HG03571 (cell line): Measurements from ENCODE around the gene PRAMEF5.
"Not testable (repeated sequence)": the region's sequence is repeated elsewhere in the genome, so short reads cannot be mapped to it uniquely, and the experiment has no call there.

Experiments
- ATAC-seq: cut with Tn5 transposase; IDR thresholded peaks from one replicate; pipeline ENCODE4 v1.9.1; 2021; ENCODE audit not compliant: unreplicated experiment

PRAMEF5 gene

DNA sequence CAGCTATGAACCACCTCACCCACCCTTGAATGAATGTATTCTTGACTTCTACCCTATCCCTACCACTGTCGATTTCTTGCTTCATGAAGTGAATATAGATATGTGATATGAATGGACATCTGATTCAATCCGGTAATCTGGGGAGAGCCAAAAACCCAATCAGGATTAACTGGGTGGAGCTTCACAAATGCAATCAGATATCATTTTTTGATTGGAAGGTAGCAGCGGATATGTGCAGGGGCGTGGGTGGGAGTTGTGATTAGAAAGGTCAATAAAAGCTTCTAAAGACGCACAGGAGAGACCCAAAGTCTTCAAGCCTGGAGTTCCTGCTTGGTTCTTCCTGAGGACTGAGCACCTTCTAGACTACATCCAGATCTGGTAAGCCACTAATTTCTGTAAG is at the start of gene PRAMEF5:
Gene PRAMEF5 (plus strand): TSS at position 301 of the 400 bp plus-strand sequence. CDS start 5,071 bp downstream, outside the sequence.
- not testable (repeated sequence) for ATAC-seq

DNA sequence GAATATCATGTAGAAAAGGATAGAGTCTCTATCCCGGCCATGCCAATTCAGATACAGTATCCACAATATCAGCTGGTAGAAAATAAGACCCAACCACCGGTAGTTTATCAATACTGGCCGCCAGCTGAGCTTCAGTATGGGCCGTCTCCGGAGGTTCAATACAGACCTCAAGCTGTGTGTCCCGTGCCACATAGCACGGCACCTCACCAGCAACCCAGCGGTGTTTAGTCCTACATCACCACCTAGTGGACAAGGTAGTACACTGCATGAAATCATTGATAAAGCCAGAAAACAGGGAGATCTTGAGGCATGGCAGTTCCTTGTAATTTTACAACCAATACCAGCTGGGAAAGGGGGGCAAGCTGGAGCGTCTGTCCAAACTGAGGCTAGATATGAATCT is 45.3 kb upstream of the PRAMEF5 start:
- not testable (repeated sequence) for ATAC-seq

DNA sequence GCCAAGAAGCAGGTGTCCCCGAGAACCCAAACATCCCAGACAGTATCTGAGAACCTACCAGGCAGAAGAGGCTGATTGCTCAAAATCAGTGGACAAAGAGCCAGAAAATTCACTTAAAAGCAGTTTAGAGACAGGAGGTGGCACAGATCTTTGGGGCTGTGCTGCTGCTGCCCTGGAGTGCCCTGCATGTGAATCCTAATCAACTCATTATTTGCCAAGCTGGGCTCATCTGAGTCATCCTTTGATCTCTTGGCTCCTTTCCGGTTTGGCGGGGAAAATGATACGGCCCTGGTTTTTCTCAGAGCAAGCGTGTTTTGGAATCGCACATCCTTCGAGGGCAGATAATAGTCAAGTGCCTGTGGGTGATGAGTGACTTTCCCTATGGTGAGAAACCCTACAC is 37.4 kb upstream of the PRAMEF5 start:
- ATAC-seq, result not testable (repeated sequence)

DNA sequence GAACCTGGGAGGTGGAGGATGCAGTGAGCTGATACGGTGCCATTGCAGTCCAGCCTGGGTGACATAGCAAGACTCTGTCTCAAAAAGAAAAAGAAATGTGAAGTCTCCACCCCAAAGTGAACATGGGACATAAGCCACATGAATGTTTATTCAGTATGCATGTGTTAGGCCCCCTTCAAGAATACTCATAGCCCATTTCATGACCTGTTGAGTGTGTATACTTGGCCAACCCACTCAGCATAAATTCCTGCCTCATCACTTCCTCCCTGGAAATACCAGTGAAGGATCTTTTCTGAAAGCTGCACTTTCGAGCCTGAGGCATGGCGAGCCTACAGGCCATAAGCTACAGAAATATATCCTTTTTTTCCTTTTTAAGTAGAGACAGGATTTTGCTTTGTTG is 34.8 kb upstream of the PRAMEF5 start:
- not testable (repeated sequence) for ATAC-seq

DNA sequence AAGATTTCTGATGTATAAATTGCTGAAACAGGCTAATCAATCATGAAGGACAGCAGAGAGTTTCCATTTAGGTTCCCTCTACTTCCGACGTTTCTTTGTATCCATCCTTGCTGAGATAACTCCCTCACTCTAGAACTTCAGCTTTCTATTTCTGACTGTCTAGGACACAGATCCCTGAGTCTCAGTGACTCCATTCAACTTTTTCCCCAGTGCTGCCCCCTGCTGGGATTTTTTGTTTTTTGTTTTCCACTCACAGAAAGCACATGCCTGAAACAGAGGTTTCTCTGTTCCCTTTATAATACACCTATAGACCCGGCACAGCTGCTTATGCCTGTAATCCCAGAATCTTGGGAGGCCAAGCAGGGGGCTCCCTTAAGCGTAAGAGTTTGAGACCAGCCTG is 31.2 kb upstream of the PRAMEF5 start:
- not testable (repeated sequence) for ATAC-seq

DNA sequence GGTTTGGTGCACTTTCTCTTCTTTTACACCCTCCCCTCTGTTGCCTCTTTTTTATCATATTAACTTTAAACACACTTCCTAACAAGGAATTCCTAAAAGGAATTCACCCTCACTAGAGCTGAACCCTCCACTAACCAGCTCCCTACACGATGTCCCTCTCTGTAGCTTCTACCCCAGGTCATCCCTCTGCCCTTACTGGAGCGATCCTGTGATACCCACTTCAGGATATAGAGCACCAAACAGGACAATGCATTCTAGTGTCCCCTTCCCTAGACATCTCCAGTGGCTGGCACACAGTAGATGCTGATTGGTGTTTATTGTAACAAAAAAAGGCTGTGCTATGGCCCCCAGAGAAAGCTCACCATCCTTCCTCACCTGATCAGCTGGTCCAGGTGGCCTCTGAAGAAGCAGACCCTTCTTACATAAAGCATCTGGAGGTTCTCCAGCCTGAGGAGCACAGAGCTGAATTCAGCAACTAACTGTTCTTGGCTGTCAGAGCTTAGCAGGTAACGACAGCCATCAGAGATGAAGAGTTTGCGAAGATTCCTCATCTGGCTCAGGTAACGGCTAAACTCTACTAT is 29.4 kb upstream of the PRAMEF5 start:
- no peak for ATAC-seq

DNA sequence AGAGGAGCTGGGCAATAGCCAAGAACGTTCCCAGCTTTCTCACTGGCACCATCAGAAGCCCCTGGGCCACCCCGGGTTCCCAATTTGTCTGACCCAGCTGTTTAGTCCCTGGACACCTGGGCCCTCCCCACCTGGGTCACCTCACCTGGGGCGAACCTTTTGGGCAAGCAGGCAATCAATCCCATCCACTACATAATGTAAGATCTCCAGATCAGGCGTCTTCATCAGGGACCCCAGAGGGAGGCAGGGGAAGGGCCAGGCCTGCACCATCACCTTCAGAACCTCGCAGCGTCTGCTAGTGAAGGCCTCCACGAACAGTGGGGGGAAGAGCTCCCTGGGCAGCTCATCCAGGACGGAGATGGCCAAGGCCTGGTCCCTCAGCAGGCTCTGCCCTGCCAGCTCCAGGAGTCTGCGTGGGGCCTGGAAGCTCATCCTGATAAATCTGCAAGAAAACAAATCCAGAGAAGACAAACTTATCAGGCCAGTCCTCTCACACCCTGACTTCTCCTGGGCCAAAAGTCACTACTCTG is 28.3 kb upstream of the PRAMEF5 start, which contains the start of gene PRAMEF18:
Gene PRAMEF18 (minus strand): TSS at position 480 of the 530 bp plus-strand sequence. CDS start 48 bp downstream, at position 432.
- not testable (repeated sequence) for ATAC-seq

DNA sequence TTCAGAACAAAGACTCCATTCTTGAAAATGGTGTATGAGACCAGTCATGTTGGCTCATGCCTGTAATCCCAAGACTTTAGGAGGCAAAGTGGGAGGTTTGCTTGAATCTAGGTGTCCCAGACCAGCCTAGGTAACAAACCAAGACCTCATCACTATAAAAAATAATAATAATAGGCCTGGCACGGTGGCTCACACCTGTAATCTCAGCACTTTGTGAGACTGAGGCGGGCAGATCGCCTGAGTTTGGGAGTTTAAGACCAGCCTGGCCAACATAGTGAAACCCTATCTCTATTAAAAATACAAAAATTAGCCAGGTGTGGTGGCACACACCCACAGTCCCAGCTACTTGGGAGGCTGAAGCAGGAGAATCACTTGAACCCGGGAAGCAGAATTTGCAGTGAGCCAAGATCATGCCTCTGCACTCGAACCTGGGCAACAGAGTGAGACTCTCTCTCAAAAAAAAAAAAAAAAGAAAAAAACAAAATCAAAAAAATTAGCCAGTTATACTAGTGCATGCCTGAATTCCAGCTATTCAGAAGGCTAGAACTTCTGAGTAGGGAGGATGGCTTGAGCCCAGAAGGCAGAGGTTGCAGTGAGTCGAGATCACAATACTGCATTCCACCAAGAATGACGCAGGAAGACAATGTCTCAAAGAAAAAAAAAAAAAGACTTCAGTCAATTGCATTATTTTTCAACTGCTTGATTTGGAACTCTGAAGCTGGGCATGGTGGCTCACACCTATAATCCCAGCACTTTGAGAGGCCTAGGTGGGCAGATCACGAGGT is 26.5 kb upstream of the PRAMEF5 start:
- not testable (repeated sequence) for ATAC-seq

DNA sequence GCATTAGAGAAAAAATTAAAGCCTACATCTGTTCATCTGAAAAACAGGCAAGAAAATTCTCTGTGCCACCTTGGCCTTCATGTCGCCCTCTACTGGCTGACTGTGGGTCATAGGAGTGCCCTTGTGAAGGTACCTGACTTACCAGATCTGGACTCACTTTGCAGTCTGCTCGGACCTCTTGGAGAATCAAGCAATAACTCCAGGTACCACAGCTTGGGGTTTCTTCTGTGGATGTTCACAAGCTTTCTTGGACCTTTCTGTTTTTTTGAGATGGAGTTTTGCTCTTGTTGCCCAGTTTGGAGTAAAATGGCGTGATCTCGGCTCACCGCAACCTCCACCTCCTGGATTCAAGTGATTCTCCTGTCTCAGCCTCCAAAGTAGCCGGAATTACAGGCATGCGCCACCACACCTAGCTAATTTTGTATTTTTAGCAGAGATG is 25.6 kb upstream of the PRAMEF5 start:
- no peak for ATAC-seq

DNA sequence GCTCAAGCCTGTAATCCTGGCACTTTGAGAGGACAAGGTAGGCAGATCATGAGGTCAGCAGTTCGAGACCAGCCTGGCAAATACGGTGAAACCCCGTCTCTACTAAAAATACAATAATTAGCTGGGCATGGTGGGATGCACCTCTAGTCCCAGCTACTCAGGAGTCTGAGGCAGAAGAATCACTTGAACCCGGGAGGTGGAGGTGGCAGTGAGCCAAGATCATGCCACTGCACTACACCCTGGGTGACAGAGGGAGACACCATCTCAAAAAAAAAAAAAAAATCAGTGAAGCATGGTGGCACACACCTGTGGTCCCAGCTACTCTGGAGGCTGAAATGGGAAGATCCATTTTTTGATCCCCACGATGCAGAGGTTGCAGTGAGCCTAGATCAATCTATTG is 23.9 kb upstream of the PRAMEF5 start:
- not testable (repeated sequence) for ATAC-seq

DNA sequence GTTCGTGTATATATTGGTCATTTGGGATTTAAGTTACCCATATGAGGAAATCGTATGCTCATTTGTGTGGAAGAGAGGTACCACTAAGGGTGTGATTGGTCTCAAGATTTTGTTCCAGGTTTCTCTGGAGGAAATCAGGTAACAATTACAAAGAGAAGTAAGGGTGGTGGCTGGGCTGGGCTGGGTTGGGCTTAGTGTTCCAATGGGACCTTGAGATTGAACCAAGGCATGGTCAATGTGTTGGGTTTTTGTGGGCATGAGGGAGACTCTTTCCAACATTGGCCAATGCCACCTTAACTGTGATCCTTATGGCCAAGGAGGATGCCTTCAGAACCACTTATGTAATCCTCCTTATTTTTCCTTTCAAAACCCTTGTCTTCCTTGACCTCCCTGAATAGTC is 23.4 kb upstream of the PRAMEF5 start:
- ATAC-seq, result not testable (repeated sequence)

DNA sequence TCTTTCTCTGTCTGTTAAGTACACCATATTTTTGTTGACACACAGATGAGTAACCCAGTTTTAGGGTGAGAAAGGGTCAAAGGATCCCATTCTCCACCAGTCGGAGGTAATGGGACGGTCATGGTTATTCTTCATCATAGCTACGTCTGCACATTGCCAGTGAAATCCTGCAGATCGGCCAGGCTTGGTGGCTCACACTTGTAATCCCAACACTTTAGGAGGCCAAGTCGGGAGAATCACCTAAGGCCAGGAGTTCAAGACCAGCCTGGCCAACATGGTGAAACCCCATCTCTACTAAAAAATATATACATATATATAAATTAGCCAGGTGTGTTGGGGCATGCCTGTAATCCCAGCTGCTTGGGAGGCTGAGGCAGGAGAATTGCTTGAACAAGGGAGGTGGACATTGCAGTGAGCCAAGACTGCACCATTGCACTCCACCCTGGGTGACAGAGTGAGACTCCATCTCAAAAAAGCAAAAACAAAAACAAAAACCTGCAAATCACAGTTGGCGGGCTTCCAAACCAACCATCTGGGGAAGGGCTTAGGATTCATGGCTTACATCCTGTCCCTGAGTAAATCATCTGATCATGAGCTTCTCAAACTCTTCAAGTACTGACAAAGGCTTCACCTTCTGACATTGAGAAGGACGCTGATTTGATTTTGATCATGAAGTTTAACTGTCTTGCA is 22.8 kb upstream of the PRAMEF5 start:
- not testable (repeated sequence) for ATAC-seq

DNA sequence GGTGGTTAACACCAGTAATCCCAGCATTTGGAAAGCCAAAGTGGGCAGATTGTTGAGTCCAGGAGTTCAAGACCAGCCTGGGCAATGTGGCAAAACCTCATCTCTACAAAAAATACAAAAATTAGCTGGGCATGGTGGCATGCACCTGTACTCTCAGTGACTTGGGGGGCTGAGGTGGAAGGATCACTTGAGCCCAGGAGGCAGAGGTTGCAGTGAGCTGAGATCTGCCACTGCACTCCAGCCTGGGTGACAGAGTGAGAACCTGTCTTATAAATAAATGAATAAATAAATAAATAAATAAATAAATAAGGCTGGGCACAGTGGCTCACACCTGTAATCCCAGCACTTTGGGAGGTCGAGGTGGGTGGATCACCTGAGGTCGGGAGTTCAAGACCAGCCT is 21.9 kb upstream of the PRAMEF5 start:
- ATAC-seq, result not testable (repeated sequence)

DNA sequence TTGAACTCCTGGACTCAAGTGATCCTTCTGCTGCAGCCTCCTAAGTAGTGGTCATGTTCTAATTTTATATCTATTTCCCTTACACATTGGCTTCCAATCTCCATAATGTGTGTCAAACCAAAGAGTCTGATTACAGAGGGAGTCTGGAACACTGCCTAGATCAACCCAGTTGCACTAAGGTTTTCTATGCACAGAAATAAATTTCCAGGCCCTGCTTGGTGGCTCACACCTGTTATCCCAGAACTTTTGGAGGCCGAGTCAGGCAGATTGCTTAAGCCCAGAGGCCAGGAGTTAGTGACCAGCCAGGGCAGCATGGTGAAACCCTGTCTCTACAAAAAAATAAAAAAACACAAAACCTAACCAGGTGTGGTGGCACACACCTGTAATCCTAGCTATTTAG is 19.9 kb upstream of the PRAMEF5 start:
- ATAC-seq, result not testable (repeated sequence)

DNA sequence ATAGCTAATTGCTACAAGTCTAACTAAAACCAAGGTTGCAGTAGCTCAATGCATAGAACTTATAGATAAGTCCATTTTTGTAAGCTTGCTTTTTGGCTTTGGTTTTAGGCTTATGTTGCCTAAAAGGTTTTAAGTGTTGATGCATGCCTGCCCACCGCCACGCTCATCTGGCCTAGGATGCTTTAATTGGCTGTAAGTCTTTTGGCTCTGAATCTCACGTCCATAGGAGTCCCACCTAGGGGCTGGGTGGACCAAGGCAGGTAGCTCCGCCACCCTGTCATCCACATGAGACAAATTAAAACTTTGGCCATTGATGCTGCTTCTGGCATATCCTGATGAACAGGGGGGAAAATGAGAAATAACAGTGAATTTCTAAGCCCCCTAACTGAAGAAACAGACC is 16.4 kb upstream of the PRAMEF5 start:
- ATAC-seq, result not testable (repeated sequence)

DNA sequence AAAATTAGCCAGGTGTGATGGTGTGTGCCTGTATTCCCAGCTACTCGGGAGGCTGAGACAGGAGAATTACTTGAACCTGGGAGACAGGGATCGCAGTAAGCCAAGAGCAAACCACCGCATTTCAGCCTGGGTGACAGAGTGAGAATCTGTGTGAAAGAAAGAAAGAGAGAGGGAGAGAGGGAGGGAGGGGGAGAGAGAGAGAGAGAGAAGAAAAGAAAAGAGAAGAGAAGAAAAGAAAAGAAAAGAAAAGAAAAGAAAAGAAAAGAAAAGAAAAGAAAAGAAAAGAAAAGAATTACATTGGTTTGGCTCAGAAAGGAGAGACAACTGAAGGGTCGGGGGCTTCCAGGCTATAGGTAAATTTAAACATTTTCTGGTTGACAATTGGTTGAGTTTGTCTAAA is 14.4 kb upstream of the PRAMEF5 start:
- not testable (repeated sequence) for ATAC-seq

DNA sequence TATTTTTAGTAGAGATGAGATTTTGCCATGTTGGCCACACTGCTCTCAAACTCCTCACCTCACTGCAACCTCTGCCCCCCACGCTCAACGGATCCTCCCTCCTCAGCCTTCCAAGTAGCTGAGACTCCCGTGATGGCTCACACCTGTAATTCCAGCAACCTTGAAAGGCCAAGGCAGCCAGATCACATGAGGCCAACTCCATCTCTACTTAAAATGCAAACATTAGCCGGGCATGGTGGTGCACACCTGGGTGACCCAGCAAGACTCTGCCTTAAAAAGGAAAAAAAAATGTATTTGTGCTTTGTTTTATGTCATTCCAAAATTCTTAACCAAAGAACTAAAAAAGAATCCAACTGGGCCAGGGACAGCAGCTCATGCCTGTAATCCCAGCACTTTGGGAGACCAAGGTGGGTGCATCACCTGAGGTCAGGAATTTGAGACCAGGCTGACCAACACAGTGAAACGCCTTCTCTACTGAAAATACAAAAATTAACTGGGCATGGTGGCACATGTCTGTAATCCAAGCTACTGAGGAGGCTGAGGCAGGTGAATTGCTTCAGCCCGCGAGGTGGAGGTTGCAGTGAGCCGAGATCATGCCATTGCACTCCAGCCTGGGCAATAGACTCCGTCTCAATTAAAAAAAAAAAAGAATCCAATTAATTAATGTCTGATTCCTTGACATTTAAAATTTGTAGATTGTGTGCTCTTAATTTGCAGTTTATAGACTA is 10.3 kb upstream of the PRAMEF5 start:
- not testable (repeated sequence) for ATAC-seq

DNA sequence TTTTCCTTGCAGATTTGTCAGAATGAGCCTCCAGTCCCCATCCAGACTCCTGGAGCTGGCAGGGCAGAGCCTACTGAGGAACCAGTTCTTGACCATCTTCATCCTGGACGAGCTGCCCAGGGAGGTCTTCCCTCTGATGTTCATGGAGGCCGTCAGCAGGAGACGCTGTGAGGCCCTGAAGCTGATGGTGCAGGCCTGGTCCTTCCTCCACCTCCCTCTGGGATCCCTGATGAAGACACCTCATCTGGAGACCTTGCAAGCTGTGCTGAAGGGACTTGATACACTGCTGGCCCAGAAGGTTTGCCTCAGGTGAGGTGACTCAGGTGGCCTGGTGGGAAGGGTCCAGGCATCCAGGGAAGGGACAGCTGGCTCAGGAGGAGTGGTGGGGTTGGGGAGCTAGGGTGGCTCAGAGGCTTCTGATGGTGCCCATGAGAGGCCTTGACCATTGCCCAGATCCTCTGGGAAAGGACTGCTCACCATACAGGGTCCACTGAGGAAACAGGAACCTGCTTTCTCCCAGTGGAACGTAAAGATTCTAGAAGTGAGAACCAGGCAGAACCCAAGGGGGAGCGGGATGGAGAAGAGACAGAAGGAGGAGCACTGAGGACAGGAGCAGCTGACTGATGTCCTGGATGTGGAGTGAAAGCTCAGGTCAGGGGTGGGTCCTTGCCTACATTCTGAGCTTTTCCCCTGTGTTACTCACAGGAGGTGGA is 8.0 kb upstream of the PRAMEF5 start:
- not testable (repeated sequence) for ATAC-seq

DNA sequence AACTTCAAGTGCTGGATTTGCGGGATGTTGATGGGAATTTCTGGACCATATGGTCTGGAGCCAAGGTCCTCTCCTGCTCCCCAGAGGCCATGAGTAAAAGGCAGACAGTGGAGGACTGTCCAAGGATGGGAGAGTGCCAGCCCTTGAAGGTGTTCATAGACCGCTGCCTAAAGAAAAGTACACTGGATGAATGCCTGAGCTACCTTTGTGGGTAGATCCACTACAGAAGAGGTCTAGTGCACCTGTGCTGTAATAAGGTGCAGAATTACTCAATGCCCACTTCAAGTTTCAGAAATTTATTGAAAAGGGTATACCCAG is 7.5 kb upstream of the PRAMEF5 start:
- not testable (repeated sequence) for ATAC-seq

DNA sequence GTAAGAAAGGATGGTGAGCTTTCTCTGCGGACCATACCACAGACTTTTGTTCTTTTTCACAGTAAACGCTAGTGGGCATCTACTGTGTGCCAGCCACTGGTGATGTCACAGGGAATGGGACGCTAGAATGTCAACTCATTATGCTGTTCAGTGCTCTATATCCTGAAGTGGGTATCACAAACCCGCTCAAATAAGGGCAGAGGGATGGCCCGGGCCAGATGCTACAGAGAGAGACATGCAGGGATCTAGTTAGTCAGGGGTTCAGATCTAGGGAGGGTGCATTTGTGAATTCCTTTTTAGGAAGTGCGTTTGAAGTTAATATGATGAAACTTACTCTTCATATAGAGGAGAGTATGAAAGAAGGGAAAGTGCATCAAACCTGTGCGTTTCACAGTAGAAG is 6.9 kb upstream of the PRAMEF5 start:
- not testable (repeated sequence) for ATAC-seq
